ENCODE measurements around the gene ENG.

- TF ChIP-seq POLR2A (IDR thresholded peaks at IDR 0.05) = no peak
- TF ChIP-seq CTCF (IDR thresholded peaks at IDR 0.05) = no peak
These were observed 22.5 kb upstream of the ENG start for GRCh38 chr9:127876764-127877562.

Data from esophagus squamous epithelium (tissue), 4 donors.